ENCODE data around the gene EREG. TPM values are rescaled to one million over a fixed set of nuclear protein-coding genes. Genes with fewer than 3 reads are reported as not detected.
A peak's percentile ranks its signal among the peaks of the same experiment; 100 is the strongest.
"Not testable (repeated sequence)": the region's sequence is repeated elsewhere in the genome, so short reads cannot be mapped to it uniquely, and the experiment has no call there.

Gene EREG
- total RNA-seq, 1 experiment from 2014 or later: not detected

- no peak overlapping the region for H3K4me3 ChIP-seq (ENCODE audit: insufficient read depth, low read depth, low read length)
- DNase-seq: no peak
- no peaks in the 10 kb centered on the region for H3K27me3 ChIP-seq (ENCODE audit: control insufficient read depth, insufficient read depth, low read length)
- no peaks in the 10 kb centered on the region for H3K36me3 ChIP-seq (replicated peaks; ENCODE audit: control insufficient read depth, insufficient read depth, low read length)
Measured at GRCh38 chr4:74387790-74388189, 22.8 kb downstream of the EREG start.

- H3K27me3 ChIP-seq (ENCODE audit: control insufficient read depth, insufficient read depth, low read length): no peaks in the 10 kb centered on the region
- DNase-seq: no peak
- no peaks in the 10 kb centered on the region for H3K36me3 ChIP-seq (replicated peaks; ENCODE audit: control insufficient read depth, insufficient read depth, low read length)
- H3K4me3 ChIP-seq (ENCODE audit: insufficient read depth, low read depth, low read length): no peak overlapping the region
Measured at GRCh38 chr4:74389494-74389893, 24.5 kb downstream of the EREG start.

DNA sequence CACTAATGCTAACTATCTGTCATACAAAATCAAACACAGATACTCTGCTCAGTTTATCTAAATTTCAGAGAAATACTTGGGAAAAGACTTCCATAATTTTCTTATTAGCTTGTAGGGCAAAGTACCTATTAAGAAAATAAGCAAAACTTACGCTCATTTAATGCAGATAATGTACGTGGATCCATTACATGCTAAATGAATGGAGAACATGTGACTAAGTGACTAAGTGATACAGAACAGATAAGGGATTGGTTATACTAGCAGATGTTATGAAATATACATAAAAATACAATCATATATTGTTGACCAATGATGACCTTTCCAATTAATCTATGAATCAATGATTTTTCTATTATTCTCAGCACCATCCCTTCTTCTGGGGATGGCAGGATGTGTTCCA, 25.7 kb downstream of the EREG start:
- Histone ChIP-seq H3K4me3 (ENCODE audit: insufficient read depth, low read depth, low read length) (no peak overlapping the region), H3K36me3 (replicated peaks; ENCODE audit: control insufficient read depth, insufficient read depth, low read length) (no peaks in the 10 kb centered on the region), H3K27me3 (ENCODE audit: control insufficient read depth, insufficient read depth, low read length) (no peaks in the 10 kb centered on the region)
- DNase-seq: no peak

- DNase-seq: no peak
- Histone ChIP-seq H3K36me3 (replicated peaks; ENCODE audit: control insufficient read depth, insufficient read depth, low read length) (no peaks in the 10 kb centered on the region), H3K4me3 (ENCODE audit: insufficient read depth, low read depth, low read length) (no peak overlapping the region), H3K27me3 (ENCODE audit: control insufficient read depth, insufficient read depth, low read length) (no peaks in the 10 kb centered on the region)
Measured at GRCh38 chr4:74391346-74391745, 26.4 kb downstream of the EREG start.

DNA sequence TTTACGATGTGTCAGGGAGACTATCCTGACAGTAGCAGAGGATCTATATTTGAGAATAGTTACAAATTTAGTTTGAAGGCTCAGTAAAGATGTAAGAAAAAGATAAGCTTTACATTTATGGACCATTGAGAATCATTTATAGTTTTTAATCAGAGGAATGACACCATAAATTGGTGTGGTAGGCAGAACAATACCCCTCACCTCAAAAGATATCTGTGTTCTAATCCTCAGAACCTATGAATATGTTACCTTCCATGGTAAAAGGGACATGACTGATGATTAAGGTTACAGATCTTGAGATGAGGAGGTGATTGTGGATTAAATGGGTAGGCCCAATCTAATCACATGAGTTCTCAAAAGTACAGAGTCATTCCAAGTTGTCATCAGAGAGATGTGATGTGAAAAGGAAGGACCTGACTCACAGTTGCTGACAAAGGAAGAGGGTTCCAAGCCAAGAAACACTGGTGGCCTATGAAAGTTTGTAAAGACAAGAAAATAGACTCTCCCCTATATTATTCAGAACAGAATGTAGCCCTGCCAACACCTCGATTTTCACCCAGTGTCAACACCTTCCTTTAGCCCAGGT, 27.0 kb downstream of the EREG start:
- no peaks in the 10 kb centered on the region for H3K36me3 ChIP-seq (replicated peaks; ENCODE audit: control insufficient read depth, insufficient read depth, low read length)
- no peaks in the 10 kb centered on the region for H3K27me3 ChIP-seq (ENCODE audit: control insufficient read depth, insufficient read depth, low read length)
- DNase-seq: no peak
- H3K4me3 ChIP-seq (ENCODE audit: insufficient read depth, low read depth, low read length): no peak overlapping the region

GRCh38 chr4:74394476-74395136, 29.7 kb downstream of the EREG start:
- Histone ChIP-seq H3K4me3 (ENCODE audit: insufficient read depth, low read depth, low read length) (no peak overlapping the region), H3K36me3 (replicated peaks; ENCODE audit: control insufficient read depth, insufficient read depth, low read length) (no peaks in the 10 kb centered on the region), H3K27me3 (ENCODE audit: control insufficient read depth, insufficient read depth, low read length) (no peaks in the 10 kb centered on the region)
- DNase-seq: no peak

DNA sequence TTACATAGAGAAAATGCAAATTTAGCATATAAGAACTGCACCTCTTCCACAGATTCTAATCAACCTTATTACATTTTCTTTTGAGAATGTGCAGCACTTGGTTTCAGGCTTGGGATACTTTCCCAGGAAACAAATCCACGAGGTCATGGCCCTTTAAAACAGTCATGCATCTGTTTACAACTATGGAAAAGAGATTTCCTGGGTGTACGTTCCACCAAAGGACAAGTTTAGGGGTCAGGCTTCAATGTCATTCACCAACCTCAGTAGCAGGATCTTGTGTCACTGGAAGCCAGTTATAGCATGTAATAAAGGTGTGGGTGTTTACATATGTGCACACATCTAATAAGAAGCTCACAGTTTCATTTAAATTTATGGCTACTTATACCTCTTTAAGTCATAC, 30.7 kb downstream of the EREG start:
- H3K36me3 ChIP-seq (replicated peaks; ENCODE audit: control insufficient read depth, insufficient read depth, low read length): no peaks in the 10 kb centered on the region
- no peak overlapping the region for H3K4me3 ChIP-seq (ENCODE audit: insufficient read depth, low read depth, low read length)
- DNase-seq: no peak
- H3K27me3 ChIP-seq (ENCODE audit: control insufficient read depth, insufficient read depth, low read length): no peaks in the 10 kb centered on the region

GRCh38 chr4:74397748-74398426, 32.9 kb downstream of the EREG start:
- no peaks in the 10 kb centered on the region for H3K27me3 ChIP-seq (ENCODE audit: control insufficient read depth, insufficient read depth, low read length)
- H3K4me3 ChIP-seq (ENCODE audit: insufficient read depth, low read depth, low read length): no peak overlapping the region
- H3K36me3 ChIP-seq (replicated peaks; ENCODE audit: control insufficient read depth, insufficient read depth, low read length): no peaks in the 10 kb centered on the region
- no peak for DNase-seq

DNA sequence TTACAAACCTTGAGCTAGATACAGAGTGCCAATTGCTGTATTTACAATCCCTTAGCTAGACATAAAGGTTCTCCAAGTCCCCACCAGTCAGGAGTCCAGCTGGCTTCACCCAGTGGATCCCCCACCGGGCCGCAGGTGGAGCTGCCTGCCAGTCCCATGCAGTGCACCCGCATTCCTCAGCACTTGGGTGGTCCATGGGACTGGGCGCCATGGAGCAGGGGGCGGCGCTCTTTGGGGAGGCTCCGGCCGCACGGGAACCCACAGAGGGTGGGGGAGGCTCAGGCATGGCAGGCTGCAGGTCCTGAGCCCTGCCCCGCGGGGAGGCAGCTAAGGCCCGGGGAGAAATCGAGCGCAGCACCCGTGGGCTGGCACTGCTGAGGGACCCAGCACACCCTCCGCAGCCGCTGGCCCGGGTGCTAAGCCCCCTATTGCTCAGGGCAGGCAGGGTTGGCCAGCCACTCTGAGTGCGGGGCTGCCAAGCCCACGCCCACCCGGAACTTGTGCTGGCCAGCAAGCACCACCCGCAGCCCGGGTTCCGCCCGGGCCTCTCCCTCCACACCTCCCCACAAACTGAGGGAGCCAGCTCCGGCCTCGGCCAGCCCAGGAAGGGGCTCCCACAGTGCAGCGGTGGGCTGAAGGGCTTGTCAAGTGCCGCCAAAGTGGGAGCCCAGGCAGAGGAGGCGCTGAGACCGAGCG, 34.1 kb downstream of the EREG start:
- H3K4me3 ChIP-seq (ENCODE audit: insufficient read depth, low read depth, low read length); H3K27me3 ChIP-seq (ENCODE audit: control insufficient read depth, insufficient read depth, low read length); DNase-seq; H3K36me3 ChIP-seq (replicated peaks; ENCODE audit: control insufficient read depth, insufficient read depth, low read length): not testable (repeated sequence)

GRCh38 chr4:74400395-74400794, 35.5 kb downstream of the EREG start:
- Histone ChIP-seq H3K36me3 (replicated peaks; ENCODE audit: control insufficient read depth, insufficient read depth, low read length) (no peaks in the 10 kb centered on the region), H3K27me3 (ENCODE audit: control insufficient read depth, insufficient read depth, low read length) (no peaks in the 10 kb centered on the region), H3K4me3 (ENCODE audit: insufficient read depth, low read depth, low read length) (no peak overlapping the region)
- peak; percentile 16 for DNase-seq

- no peak overlapping the region for H3K4me3 ChIP-seq (ENCODE audit: insufficient read depth, low read depth, low read length)
- H3K36me3 ChIP-seq (replicated peaks; ENCODE audit: control insufficient read depth, insufficient read depth, low read length): no peaks in the 10 kb centered on the region
- no peaks in the 10 kb centered on the region for H3K27me3 ChIP-seq (ENCODE audit: control insufficient read depth, insufficient read depth, low read length)
- DNase-seq: no peak
Measured at GRCh38 chr4:74402692-74403456, 37.9 kb downstream of the EREG start.

GRCh38 chr4:74407891-74408290, 42.9 kb downstream of the EREG start:
- H3K27me3 ChIP-seq (ENCODE audit: control insufficient read depth, insufficient read depth, low read length): no peaks in the 10 kb centered on the region
- DNase-seq: no peak
- H3K36me3 ChIP-seq (replicated peaks; ENCODE audit: control insufficient read depth, insufficient read depth, low read length): no peaks in the 10 kb centered on the region
- H3K4me3 ChIP-seq (ENCODE audit: insufficient read depth, low read depth, low read length): no peak overlapping the region

DNA sequence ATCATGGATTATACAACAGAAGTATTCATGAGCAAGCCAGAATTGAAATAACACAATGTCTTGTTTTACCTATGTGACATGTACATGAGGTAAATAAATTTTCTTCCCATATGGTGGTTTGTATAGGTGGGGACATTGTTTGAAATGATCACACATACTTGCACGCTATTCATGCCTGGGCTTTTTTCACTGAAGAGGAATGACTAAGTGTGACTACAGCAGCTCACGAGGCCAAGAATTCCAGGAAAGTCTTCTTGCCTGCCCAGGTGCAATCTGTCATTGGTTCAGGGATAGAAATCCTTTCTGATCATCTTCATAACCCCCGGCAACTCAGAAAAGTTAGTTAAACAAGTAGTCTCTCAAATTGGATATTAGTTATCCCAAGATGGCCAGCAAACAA, 43.7 kb downstream of the EREG start:
- no peak for DNase-seq
- Histone ChIP-seq H3K27me3 (ENCODE audit: control insufficient read depth, insufficient read depth, low read length) (no peaks in the 10 kb centered on the region), H3K36me3 (replicated peaks; ENCODE audit: control insufficient read depth, insufficient read depth, low read length) (no peaks in the 10 kb centered on the region), H3K4me3 (ENCODE audit: insufficient read depth, low read depth, low read length) (no peak overlapping the region)

GRCh38 chr4:74410272-74410671, 45.3 kb downstream of the EREG start:
- H3K36me3 ChIP-seq (replicated peaks; ENCODE audit: control insufficient read depth, insufficient read depth, low read length): no peaks in the 10 kb centered on the region
- no peak overlapping the region for H3K4me3 ChIP-seq (ENCODE audit: insufficient read depth, low read depth, low read length)
- no peak for DNase-seq
- H3K27me3 ChIP-seq (ENCODE audit: control insufficient read depth, insufficient read depth, low read length): no peaks in the 10 kb centered on the region
